GOT3 (cell line): ENCODE data around the gene CAMK2G.
A peak's percentile ranks its signal among the peaks of the same experiment; 100 is the strongest.
"Not testable (repeated sequence)": the region's sequence is repeated elsewhere in the genome, so short reads cannot be mapped to it uniquely, and the experiment has no call there.

ENCODE experiments used
- DNase-seq: peaks from one replicate; lab custom pipeline; 2025; ENCODE audit warnings: mixed read lengths; lab: John Stamatoyannopoulos, UW

Gene CAMK2G

GRCh38 chr10:73902351-73902750 lies 28.0 kb upstream of the CAMK2G start:
- no peak for DNase-seq

GRCh38 chr10:73901261-73901660 lies 26.9 kb upstream of the CAMK2G start:
- DNase-seq, result no peak

GRCh38 chr10:73900064-73900463 lies 25.7 kb upstream of the CAMK2G start:
- no peak for DNase-seq

- DNase-seq, result no peak
Observed at GRCh38 chr10:73899423-73899822, 25.1 kb upstream of the CAMK2G start.

GRCh38 chr10:73898730-73899410 lies 24.5 kb upstream of the CAMK2G start:
- no peak for DNase-seq

- DNase-seq, result no peak
Observed at GRCh38 chr10:73897693-73898092, 23.3 kb upstream of the CAMK2G start.

GRCh38 chr10:73895381-73895780 lies 21.0 kb upstream of the CAMK2G start:
- DNase-seq, result not testable (repeated sequence)

- no peak for DNase-seq
Observed at GRCh38 chr10:73894245-73894971, 20.1 kb upstream of the CAMK2G start.

GRCh38 chr10:73893426-73893825 lies 19.1 kb upstream of the CAMK2G start:
- DNase-seq, result no peak

- no peak for DNase-seq
Observed at GRCh38 chr10:73892310-73893030, 18.1 kb upstream of the CAMK2G start.

GRCh38 chr10:73891540-73891939 lies 17.2 kb upstream of the CAMK2G start:
- no peak for DNase-seq

- DNase-seq, result not testable (repeated sequence)
Observed at GRCh38 chr10:73890830-73891229, 16.5 kb upstream of the CAMK2G start.

GRCh38 chr10:73890261-73890660 lies 15.9 kb upstream of the CAMK2G start:
- no peak for DNase-seq

GRCh38 chr10:73889416-73889815 lies 15.1 kb upstream of the CAMK2G start:
- DNase-seq, result not testable (repeated sequence)

GRCh38 chr10:73889014-73889413 lies 14.7 kb upstream of the CAMK2G start:
- no peak for DNase-seq

GRCh38 chr10:73888514-73888913 lies 14.2 kb upstream of the CAMK2G start:
- no peak for DNase-seq

GRCh38 chr10:73887294-73888039 lies 13.1 kb upstream of the CAMK2G start:
- DNase-seq, result peak; percentile 56

GRCh38 chr10:73886661-73887293 lies 12.4 kb upstream of the CAMK2G start:
- DNase-seq, result no peak

GRCh38 chr10:73886085-73886529 lies 11.8 kb upstream of the CAMK2G start:
- peak; percentile 24 for DNase-seq

GRCh38 chr10:73884017-73884416 lies 9.7 kb upstream of the CAMK2G start:
- DNase-seq, result no peak

GRCh38 chr10:73881221-73881919 lies 7.0 kb upstream of the CAMK2G start:
- DNase-seq, result no peak
